ENCODE measurements around the gene SLC2A1.

DNA sequence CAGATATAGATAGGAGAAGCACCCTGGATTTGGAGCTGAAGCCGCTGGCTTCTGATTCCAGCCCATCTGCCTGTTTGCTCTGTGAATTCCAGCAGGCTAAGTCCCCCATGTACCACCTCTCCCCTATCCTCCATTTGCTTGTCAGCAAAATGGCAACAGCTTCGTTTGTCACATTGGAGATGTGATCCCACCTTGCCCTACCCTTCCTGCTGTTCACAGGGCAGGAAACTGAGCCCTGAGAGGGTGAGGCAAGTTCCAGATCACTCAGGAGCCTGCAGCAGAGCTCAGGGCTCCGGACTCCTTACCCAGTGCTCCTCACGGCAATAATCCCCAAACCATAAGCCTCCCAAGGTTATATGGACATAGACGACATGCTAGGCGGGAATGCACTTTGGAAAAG lies 14.9 kb downstream of the SLC2A1 start:
- TF ChIP-seq POLR2A (IDR thresholded peaks at IDR 0.05) (no peak), CTCF (IDR thresholded peaks at IDR 0.05) (no peak), POLR2AphosphoS5 (IDR thresholded peaks at IDR 0.05) (no peak)
